VCaP (cell line): ENCODE measurements around the gene ACAP1.

Experiments used
- H3K27ac ChIP-seq: fragments of 450-650 bp; 2 replicates; pipeline ENCODE4 v1.5.1; 2017
- CTCF ChIP-seq: fragments of 450-650 bp; conservative IDR thresholded peaks from 2 replicates; pipeline ENCODE4 v1.5.1; 2017; ENCODE audit warnings: mild to moderate bottlenecking, moderate library complexity

ACAP1 gene

GRCh38 chr17:7307686-7308624 is 28.4 kb upstream of the ACAP1 start:
- no peak for TF ChIP-seq CTCF

GRCh38 chr17:7308625-7309433 is 27.5 kb upstream of the ACAP1 start:
- peak overlapping the region; percentile 93 for H3K27ac ChIP-seq
- no peak for TF ChIP-seq CTCF

More at GRCh38 chr17:7307686-7308624, 28.4 kb upstream of the ACAP1 start:
- H3K27ac ChIP-seq, result peak overlapping the region; percentile 93

- H3K27ac ChIP-seq, result peak overlapping the region; percentile 93; the same call in 1 of the 2 replicates
- no peak for TF ChIP-seq CTCF
Observed at GRCh38 chr17:7309628-7310027, 26.7 kb upstream of the ACAP1 start.

GRCh38 chr17:7311110-7311705 is 25.1 kb upstream of the ACAP1 start:
- H3K27ac ChIP-seq, result no peak overlapping the region
- no peak for TF ChIP-seq CTCF

GRCh38 chr17:7312432-7313087 is 23.8 kb upstream of the ACAP1 start:
- H3K27ac ChIP-seq, result no peak overlapping the region

More at GRCh38 chr17:7312432-7313087, 23.8 kb upstream of the ACAP1 start:
- TF ChIP-seq CTCF, result no peak
